Fibroblast of pulmonary artery (primary cell): ENCODE results near the gene FAM170B.

Source experiments
- DNase-seq: peaks from one replicate; pipeline ENCODE4 v3.0.0-alpha.2; 2010; ENCODE audit warnings: low read depth
- H3K4me3 ChIP-seq: replicated peaks from 2 replicates; pipeline ENCODE4 v1.5.1; 2011; ENCODE audit warnings: low read depth, mild to moderate bottlenecking, control low read depth, low read length, moderate library complexity
- TF ChIP-seq, protein P1 (sequence below): IDR thresholded peaks from 2 replicates; pipeline ENCODE4 v1.5.1; 2011; ENCODE audit warnings: mild to moderate bottlenecking, control low read depth, low read length, inconsistent platforms; ENCODE audit errors: missing control alignments

FAM170B gene

DNA sequence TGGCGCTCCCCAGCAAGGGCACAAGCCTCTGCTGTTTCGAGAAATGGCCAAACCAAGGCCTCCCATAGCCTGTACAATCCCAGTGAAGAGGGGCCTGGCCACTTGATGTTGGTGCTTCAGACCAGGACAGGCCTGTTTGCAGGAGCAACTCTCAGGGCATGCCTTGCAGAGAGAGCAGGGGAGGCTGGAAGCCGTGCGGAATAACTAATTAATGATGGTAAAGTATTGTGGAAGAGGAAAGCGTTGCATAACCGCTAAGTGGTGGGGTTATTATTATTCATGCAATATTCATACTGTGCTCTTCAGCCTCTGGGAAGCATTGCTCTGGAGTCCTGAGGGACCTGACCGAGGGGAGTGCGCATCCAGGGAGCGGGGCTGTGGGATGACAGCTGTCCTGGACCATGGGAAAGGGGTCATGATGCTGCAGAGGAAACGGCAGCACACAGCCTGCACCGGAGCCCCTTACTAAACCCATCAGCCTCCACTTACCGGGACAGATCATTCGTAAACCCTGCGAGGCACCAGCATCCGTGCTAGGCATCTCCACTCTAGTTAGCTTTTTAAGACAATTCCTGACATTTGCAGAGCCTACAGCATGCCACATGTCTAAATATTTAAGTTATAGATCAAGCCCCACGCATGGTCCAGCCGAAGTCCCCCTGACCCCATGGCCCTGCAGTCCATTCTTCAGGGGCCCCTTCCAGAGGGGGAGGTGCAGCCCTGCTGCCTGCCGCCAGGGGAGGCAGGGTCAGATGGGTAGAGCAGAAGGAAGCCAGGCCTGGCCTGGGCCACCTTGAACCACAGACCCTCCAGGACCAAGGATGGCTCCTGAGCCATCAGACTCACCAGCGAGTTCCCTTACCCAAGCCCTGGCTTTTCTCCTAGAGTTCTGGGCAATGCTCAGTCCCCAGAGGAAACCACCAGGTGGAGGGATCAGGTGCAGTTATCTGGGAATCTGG is 42.8 kb upstream of the FAM170B start:
- no peak for DNase-seq
- H3K4me3 ChIP-seq = no peak overlapping the region
- TF ChIP-seq, protein P1, sequence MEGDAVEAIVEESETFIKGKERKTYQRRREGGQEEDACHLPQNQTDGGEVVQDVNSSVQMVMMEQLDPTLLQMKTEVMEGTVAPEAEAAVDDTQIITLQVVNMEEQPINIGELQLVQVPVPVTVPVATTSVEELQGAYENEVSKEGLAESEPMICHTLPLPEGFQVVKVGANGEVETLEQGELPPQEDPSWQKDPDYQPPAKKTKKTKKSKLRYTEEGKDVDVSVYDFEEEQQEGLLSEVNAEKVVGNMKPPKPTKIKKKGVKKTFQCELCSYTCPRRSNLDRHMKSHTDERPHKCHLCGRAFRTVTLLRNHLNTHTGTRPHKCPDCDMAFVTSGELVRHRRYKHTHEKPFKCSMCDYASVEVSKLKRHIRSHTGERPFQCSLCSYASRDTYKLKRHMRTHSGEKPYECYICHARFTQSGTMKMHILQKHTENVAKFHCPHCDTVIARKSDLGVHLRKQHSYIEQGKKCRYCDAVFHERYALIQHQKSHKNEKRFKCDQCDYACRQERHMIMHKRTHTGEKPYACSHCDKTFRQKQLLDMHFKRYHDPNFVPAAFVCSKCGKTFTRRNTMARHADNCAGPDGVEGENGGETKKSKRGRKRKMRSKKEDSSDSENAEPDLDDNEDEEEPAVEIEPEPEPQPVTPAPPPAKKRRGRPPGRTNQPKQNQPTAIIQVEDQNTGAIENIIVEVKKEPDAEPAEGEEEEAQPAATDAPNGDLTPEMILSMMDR = no peak

DNA sequence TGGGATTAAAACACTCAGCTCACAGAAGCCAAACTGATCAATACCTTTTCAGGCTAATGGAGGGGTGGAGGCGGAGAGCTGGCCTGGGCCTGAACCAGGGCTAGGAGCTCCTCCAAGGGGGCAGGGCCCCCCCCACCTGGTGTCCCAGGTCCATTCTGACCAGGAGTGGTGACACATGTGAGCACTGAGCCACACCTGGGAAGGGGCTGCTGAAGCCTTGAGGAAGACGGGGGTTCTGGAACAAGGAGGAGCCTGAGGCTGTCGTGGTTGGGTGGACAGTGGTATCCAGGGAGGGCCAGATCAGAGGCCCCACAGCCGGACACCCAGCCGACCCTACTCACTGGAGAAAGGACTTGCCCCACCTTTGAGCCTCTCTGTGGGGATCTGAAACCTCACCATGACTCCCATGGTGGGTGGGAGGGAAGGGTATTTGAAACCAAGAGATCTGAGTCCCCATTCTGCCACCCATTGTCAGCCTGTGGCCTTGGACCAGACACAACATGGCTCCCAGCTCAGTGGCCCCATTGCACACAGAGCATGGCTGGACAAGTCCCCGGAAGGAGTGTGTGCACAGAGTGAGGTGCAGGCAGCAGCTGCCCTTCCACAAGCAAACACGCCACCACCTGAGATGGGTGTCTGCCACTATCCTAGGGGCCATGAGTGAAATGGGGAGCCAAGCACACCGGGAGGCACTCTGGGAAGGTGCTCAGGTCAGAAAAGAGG is 41.9 kb upstream of the FAM170B start:
- TF ChIP-seq, protein P1 = no peak
- DNase-seq = no peak
- H3K4me3 ChIP-seq = no peak overlapping the region

DNA sequence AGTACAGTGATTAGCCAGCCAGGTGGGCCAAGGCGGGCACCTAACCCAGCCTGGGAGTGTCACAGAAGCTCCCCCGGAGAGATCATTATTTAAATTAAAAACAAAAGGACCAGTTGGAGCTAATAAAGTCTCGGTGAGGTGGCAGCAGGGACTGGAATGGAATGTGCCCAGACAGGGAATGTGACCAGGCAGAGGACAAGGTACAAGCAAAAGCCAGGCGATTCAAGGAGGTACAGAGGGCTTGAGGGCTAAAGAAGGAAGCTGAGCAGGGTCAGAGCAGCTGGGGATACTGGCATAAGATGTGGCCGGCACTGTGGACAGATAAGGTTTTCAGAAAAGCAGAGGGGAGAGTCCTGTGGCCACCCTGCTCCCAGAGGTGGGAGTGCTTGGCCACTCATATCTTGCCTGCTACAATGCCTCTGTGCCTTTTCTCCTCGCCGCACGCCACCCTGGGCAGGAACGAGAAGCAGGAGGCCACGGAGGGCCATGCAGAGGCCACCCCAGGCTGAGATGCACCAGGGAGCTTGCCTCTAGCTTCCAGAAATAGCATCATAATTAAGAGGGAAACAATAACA is 41.2 kb upstream of the FAM170B start:
- TF ChIP-seq, protein P1 = no peak
- no peak overlapping the region for H3K4me3 ChIP-seq
- DNase-seq = no peak

DNA sequence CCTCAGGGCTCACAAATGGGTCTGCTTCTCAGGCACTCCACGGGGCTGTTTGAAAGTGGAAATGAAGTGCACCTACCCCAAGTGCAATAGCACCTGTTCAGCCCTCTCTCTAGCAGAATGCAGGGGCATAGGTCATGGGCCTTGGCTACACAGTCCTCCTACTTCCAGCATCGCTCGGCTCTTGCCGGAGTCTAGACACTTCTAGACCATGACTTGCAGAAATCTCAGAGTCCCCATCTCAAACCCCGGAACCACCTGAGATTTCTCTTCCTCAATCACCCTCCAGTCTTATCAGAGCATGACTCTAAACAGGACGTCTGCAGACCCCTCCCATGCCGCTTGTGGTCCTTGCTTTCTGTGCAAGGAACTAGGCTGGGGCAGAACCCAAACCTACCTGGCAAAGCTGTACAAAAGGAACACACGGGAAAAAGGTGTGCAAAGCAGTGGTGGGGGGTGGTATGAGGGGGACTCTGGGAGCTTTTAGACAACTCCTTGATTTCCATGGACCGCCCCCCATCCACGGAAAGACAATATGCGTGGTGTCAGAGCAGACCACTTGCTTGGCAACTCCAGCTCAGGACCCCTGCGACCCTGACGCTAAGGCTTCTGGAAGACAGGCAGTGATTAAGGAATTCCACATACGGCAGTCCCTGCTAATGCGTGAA is 40.6 kb upstream of the FAM170B start:
- TF ChIP-seq, protein P1 = no peak

DNA sequence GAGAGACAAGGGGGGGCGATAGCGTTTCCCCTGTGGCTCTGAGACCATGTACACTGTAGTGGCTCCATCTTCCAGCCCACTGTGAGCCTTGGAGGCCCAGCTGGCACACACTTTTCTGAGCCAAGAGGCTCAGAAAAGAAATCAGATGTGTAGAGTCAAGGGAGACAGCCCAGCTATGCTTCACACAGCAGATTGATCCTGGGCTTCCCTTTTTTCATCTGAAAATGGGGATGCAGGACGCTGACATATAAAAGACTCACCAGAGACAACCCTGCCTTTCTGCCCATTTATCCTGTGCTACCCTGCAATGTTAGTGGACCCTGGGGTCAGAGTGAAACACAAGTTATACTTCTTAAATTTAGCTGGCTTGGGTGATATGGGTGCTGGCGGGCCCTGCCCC is 40.0 kb upstream of the FAM170B start:
- DNase-seq = no peak
- TF ChIP-seq, protein P1 = no peak
- H3K4me3 ChIP-seq = no peak overlapping the region

More for the DNA sequence above, 40.6 kb upstream of the FAM170B start:
- no peak overlapping the region for H3K4me3 ChIP-seq
- no peak for DNase-seq

DNA sequence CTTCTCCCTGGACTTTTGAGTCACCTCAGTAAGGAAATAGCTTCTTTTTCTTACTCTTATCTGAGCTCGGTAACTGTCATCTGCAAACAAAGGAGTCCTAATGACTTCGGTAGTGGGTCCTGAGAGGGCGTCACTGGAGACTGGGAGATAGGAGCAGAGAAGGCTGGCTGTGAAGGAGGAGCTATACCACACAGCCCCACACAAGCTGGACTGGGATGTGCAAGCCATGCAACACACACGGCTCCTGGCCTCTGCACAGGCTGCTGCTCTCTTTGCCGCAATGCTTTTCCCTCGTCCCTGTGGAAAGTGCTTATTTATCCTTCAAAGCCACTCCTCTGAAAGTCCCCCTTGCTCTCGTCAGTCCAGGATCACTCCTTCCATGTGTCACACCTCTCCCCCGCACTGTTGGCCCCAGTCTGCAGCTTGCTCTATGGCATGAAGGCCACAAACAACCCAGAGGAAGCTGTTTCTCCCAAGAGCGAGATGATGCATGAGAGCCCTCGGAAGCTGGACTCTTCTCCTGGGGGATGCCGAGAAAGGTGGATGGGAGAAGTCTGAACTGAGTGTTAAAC is 39.5 kb upstream of the FAM170B start:
- no peak overlapping the region for H3K4me3 ChIP-seq
- TF ChIP-seq, protein P1 = no peak
- peak; percentile 2 for DNase-seq
